ENCODE data around the gene POMGNT1.

The POMGNT1 gene

GRCh38 chr1:46181343-46182260, 16.6 kb downstream of the POMGNT1 start:
- no peak for DNase-seq

DNA sequence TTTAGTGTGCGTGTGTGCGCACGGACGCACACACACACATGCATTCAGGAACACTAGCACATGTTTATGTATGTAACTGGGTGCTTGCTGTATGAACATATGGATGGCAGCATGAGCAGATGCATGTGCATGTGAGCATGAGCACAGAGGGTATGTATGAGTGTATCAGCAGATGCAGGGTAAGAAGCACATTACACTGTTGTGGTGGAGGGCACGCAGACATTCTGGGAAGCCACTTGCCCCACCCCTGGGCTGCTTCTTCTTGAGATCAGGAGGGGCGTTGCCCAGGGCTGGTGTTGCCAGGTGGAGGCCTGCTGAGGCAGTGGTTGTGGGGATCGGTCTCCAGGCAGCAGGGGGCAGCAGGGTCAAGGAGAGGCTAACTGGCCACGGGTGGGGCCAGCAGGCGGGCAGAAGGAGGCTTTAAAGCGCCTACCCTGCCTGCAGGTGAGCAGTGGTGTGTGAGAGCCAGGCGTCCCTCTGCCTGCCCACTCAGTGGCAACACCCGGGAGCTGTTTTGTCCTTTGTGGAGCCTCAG, 18.1 kb downstream of the POMGNT1 start:
- no peak for DNase-seq

- peak; percentile 73 for DNase-seq
Observed at GRCh38 chr1:46179138-46180081, 18.8 kb downstream of the POMGNT1 start.

- DNase-seq = no peak
Observed at GRCh38 chr1:46176211-46176865, 21.9 kb downstream of the POMGNT1 start, which contains the start of gene P3R3URF. Gene P3R3URF, minus strand, starts transcription at chr1:46176488. Its CDS starts 17 bp downstream, at chr1:46176471.

DNA sequence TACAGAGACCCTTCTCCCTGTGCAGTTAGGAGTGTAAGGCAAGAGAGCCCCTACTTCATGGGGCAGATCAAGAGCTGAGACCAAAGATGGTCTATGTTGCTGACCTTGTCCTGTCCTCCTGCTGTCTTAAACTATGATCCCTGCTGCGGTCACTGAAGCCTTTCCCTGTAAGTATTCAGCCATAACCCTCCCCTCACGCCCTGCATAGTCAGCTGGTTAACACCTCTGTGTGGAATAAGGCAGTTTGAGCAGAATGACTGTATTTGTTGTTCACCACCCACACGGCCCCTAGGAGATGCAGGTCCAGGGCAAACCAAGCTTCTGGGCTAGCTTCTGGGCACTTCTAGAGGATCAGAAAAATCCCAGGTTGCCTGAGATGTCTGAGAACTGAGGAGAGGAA, 23.0 kb downstream of the POMGNT1 start:
- no peak for DNase-seq

DNA sequence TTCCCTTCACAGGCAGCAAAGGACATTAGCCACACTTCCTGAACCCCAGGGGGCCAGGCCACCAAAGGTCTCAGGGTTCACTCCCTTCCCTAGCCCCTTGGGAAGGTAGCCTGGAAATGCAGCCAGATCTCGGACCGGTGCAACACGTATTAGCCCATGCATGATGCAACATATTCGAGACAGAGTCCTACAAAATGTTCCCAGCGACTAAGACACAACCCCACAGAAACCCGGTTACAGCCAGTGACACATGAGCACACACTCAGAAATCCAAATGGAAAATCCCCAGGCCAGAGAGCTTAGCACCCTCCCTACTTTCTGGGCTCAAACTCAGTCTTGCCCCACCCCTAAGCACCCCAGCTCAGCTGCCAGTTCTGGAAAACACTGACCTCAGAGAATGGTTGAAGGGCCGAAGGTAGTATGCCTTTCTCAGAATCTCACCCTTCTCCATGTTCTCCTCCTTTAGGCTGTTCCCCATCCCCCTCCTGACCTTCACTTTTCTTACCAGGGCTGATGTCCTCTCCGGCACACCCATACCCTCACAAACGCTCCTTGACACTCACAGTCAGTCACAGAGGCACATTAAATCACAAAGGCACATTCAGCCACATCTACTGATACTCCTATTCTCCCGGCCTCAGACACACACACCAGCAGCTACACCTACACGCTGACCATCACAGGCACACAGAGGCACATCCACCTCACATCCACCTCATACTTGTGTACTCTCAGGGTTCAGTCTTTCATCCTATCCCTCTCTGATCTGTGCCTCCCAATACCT, 23.6 kb downstream of the POMGNT1 start, which contains the start of gene TSPAN1:
TSPAN1 (plus strand) TSS at position 640 of the 784 bp plus-strand sequence. CDS start 6,021 bp downstream, outside the sequence.
- no peak for DNase-seq

- no peak for DNase-seq
Observed at GRCh38 chr1:46173361-46173856, 24.8 kb downstream of the POMGNT1 start.

GRCh38 chr1:46172321-46172720, 25.9 kb downstream of the POMGNT1 start:
- no peak for DNase-seq

DNA sequence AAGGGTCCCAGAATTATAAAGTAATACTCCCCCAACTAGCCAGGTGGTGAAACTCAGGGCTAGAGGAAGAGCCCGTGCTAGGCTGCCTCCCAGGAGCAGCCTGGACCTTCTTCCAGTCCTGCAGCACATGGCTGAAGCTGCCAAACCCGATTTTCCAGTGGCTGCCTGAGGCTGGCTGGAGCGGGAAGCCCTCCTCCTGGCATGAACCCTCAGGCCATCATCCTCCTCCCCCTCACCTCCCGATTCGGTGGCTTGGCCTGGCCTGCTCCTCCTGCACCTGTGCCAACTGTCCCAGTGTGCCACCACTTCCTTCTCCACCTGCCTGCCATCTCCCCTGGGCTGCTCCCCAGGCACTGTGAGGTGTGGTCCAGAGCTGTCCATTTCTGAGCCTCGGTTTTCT, 26.4 kb downstream of the POMGNT1 start:
- DNase-seq = no peak

- no peak for DNase-seq
Observed at GRCh38 chr1:46171351-46171750, 26.9 kb downstream of the POMGNT1 start.

- no peak for DNase-seq
Observed at GRCh38 chr1:46169811-46170454, 28.3 kb downstream of the POMGNT1 start.

DNA sequence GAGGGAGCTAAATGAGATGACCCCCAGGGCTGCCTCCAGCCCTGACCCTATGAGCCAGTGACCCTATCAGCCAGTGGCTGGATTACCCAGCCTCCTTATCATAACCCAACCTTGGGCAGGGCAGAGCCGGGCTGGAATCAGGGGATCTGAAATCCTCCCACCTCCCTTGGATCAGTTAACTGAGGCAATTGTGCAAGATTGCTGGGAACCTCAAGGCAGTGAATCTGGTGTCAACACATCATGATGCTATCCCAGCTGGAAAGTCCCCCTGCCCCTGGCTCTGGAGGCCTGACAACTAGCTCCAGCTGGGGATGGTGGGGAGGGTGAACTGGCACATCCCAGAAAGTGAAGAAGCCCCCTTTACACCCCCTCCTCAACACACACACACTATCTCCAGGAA, 29.8 kb downstream of the POMGNT1 start:
- DNase-seq = no peak

- DNase-seq = peak; percentile 37
Observed at GRCh38 chr1:46166521-46167462, 31.4 kb downstream of the POMGNT1 start.

- DNase-seq = no peak
Observed at GRCh38 chr1:46160212-46160611, 38.0 kb downstream of the POMGNT1 start.

GRCh38 chr1:46159516-46159915, 38.7 kb downstream of the POMGNT1 start:
- no peak for DNase-seq

GRCh38 chr1:46158312-46159281, 39.6 kb downstream of the POMGNT1 start:
- DNase-seq = no peak

DNA sequence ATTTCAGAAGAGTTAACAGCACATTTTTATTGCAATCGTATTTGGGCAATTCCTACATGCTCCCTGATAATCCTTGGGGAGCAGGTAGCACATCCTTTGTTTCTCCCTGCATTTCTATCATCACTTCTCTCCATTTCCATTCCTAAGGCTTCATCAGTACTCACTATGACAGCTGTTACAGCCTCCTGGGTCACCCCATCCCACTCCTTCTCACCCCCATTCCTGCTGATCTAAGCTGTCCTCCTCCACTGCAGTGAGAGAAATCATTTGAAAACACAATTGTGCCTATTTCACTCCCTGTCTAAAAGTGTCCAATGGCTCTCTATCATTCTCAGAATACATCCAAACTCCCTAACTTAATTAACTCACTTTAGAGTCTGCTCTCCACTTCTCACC, 40.3 kb downstream of the POMGNT1 start:
- DNase-seq = no peak

GRCh38 chr1:46153732-46154131, 44.5 kb downstream of the POMGNT1 start:
- no peak for DNase-seq

DNA sequence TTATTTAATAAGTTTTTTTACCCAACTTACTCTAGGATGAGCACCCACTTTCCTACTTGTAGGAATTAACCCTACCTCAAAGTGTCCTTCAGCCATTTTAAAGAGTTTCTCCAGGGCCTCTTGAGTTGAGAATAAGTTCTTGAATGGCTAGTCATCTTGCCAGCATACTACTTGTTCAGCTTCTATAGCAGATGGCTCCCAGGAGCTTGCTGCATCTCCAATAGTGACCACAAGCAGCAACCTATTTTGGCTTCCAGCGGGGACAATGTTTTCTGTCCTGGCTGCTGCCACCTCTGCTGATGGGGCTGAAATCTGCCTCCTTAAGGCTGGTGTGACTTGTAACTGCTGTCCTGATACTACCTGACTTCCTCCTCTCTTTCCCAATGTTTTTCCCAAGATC, 45.0 kb downstream of the POMGNT1 start:
- DNase-seq = no peak

Data from stimulated activated CD4-positive, alpha-beta T cell treated with anti-CD3 and anti-CD28 coated beads, Interleukin-4, amount 100 ng/mL, for 24 hours (primary cell).